KBM-7 (cell line): Measurements from ENCODE around the gene GALNT6.

Experiments used
- DNase-seq: peaks from one replicate; pipeline ENCODE4 v3.0.0-alpha.2; 2015
- in situ Hi-C: fragments of 300-500 bp; cut with MboI; formaldehyde crosslinking; loops from 2 replicates; pipeline ENCODE4 v1.14.3; 2020; ENCODE audit warnings: low sequenced_read_pairs, low pct_unique_long_range_greater_than_20kb, mixed read lengths

The GALNT6 gene

GRCh38 chr12:51407604-51408003 is 16.4 kb upstream of the GALNT6 start:
- in situ Hi-C loops: no loop called here
- DNase-seq: no peak

GRCh38 chr12:51406859-51407258 is 15.7 kb upstream of the GALNT6 start:
- DNase-seq: no peak
- in situ Hi-C loops: no loop called here

- in situ Hi-C loops: no loop called here
- no peak for DNase-seq
Observed at GRCh38 chr12:51406290-51406689, 15.1 kb upstream of the GALNT6 start.

GRCh38 chr12:51405801-51406207 is 14.6 kb upstream of the GALNT6 start:
- in situ Hi-C loops: no loop called here
- no peak for DNase-seq

GRCh38 chr12:51404627-51405026 is 13.4 kb upstream of the GALNT6 start:
- in situ Hi-C loops: no loop called here
- no peak for DNase-seq

- peak; percentile 70 for DNase-seq
- in situ Hi-C loops: no loop called here
Observed at GRCh38 chr12:51403681-51404136, 12.5 kb upstream of the GALNT6 start.

GRCh38 chr12:51403159-51403558 is 12.0 kb upstream of the GALNT6 start:
- no peak for DNase-seq
- in situ Hi-C loops: no loop called here

- DNase-seq: no peak
- in situ Hi-C loops: no loop called here
Observed at GRCh38 chr12:51401900-51402299, 10.7 kb upstream of the GALNT6 start.

- in situ Hi-C loops: no loop called here
- DNase-seq: no peak
Observed at GRCh38 chr12:51401486-51401885, 10.3 kb upstream of the GALNT6 start.

- no peak for DNase-seq
Observed at GRCh38 chr12:51401020-51401419, 9.8 kb upstream of the GALNT6 start.

GRCh38 chr12:51399891-51400290 is 8.7 kb upstream of the GALNT6 start:
- in situ Hi-C loops: no loop called here
- DNase-seq: no peak

More at GRCh38 chr12:51401020-51401419, 9.8 kb upstream of the GALNT6 start:
- in situ Hi-C loops: no loop called here

GRCh38 chr12:51397670-51398069 is 6.5 kb upstream of the GALNT6 start:
- in situ Hi-C loops: no loop called here
- no peak for DNase-seq

- DNase-seq: peak; percentile 58
- in situ Hi-C loops: no loop called here
Observed at GRCh38 chr12:51395283-51396230, 4.4 kb upstream of the GALNT6 start.

- no peak for DNase-seq
- in situ Hi-C loops: no loop called here
Observed at GRCh38 chr12:51393676-51394545, 2.7 kb upstream of the GALNT6 start.

- in situ Hi-C loops: no loop called here
- no peak for DNase-seq
Observed at GRCh38 chr12:51392556-51393237, 1.5 kb upstream of the GALNT6 start.

- in situ Hi-C loops: no loop called here
- peak; percentile 82 for DNase-seq
Observed at GRCh38 chr12:51390891-51391282, 319 bp downstream of the GALNT6 start.

GRCh38 chr12:51390457-51390856 is 749 bp downstream of the GALNT6 start:
- in situ Hi-C loops: no loop called here

GRCh38 chr12:51389302-51389999 is 1.8 kb downstream of the GALNT6 start:
- DNase-seq: no peak
- in situ Hi-C loops: no loop called here

More at GRCh38 chr12:51390457-51390856, 749 bp downstream of the GALNT6 start:
- no peak for DNase-seq

GRCh38 chr12:51388846-51389245 is 2.4 kb downstream of the GALNT6 start:
- no peak for DNase-seq
- in situ Hi-C loops: no loop called here
